ENCODE results near the gene NBL1.

GRCh38 chr1:19596065-19596713, 47.9 kb upstream of the NBL1 start:
- TF ChIP-seq CTCF (conservative IDR thresholded peaks at IDR 0.05) (no peak), ZFX (IDR thresholded peaks at IDR 0.05) (no peak)
